Measurements from ENCODE around the gene RASGRF1.

DNA sequence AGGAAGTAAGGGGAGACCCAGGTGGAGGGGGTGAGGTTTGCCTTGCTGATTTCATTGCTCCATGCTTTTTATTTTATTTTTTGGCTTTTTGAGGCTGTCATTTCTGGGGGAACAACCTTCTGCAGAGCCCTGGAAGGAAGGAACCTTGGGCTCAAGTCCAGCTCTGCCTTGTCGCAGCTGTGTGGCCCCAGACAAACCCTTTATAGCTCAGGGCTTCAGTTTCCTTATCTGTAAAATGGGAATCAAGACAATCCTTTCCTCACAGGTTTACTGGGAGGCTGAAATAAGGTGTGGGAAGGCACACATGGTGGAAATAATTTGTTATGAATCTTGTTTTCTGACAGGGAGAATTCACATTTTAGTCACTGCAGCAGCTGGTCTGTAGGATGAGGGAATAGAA is 100.3 kb downstream of the RASGRF1 start:
- TF ChIP-seq, protein P1, sequence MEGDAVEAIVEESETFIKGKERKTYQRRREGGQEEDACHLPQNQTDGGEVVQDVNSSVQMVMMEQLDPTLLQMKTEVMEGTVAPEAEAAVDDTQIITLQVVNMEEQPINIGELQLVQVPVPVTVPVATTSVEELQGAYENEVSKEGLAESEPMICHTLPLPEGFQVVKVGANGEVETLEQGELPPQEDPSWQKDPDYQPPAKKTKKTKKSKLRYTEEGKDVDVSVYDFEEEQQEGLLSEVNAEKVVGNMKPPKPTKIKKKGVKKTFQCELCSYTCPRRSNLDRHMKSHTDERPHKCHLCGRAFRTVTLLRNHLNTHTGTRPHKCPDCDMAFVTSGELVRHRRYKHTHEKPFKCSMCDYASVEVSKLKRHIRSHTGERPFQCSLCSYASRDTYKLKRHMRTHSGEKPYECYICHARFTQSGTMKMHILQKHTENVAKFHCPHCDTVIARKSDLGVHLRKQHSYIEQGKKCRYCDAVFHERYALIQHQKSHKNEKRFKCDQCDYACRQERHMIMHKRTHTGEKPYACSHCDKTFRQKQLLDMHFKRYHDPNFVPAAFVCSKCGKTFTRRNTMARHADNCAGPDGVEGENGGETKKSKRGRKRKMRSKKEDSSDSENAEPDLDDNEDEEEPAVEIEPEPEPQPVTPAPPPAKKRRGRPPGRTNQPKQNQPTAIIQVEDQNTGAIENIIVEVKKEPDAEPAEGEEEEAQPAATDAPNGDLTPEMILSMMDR (IDR thresholded peaks at IDR 0.05): no peak
- TF ChIP-seq POLR2A (IDR thresholded peaks at IDR 0.05): no peak
